SK-N-SH (cell line): ENCODE data around the gene COL26A1. TPM values are rescaled to one million over a fixed set of nuclear protein-coding genes. Genes with fewer than 3 reads are reported as not detected.

ENCODE experiments used
- CTCF ChIA-PET: fragments of 300-600, 350-600 bp; formaldehyde crosslinking; extraction: SDS; loops from one replicate; lab custom pipeline; 2021; lab: Yijun Ruan, JAX
- POLR2A ChIA-PET: fragments of 350-600 bp; sonication (Branson Sonifier 250); formaldehyde crosslinking; extraction: SDS; loops from one replicate; lab custom pipeline; 2020; ENCODE audit warnings: antibody characterized with exemption, inconsistent platforms; lab: Yijun Ruan, JAX
- DNase-seq: peaks from one replicate; pipeline ENCODE4 v3.0.0; 2012
- H2AFZ ChIP-seq: fragments of 200-600 bp; sonication (generic); 2 replicates; pipeline ENCODE4 v1.8.1; 2016; ENCODE audit warnings: antibody characterized with exemption, mild to moderate bottlenecking, low read depth
- H3F3A ChIP-seq: fragments of 200-600 bp; sonication (generic); replicated peaks from 2 replicates; pipeline ENCODE3; 2016; ENCODE audit warnings: antibody characterized with exemption, mild to moderate bottlenecking; ENCODE audit not compliant: insufficient read depth
- H3K27ac ChIP-seq, 2 experiments: fragments of 200-500 bp in 1 of 2; fragments of 200-600 bp in 1 of 2; sonication (Bioruptor generic) in 1 of 2; sonication (generic), shearing (Covaris generic) in 1 of 2; 2 replicates each; pipeline versions ENCODE4 v1.5.1 to v1.6.1; 2014 to 2016; ENCODE audit warnings: low read depth in 2 of 2, inconsistent platforms in 1 of 2, low read length in 1 of 2, mild to moderate bottlenecking in 1 of 2, mixed read lengths in 1 of 2
- H3K27me3 ChIP-seq: fragments of 200-600 bp; sonication (generic), shearing (Covaris generic); 2 replicates; pipeline ENCODE4 v1.6.1; 2016; ENCODE audit warnings: mixed run types; ENCODE audit not compliant: insufficient read depth
- H3K36me3 ChIP-seq, 2 experiments: fragments of 200-500 bp in 1 of 2; fragments of 200-600 bp in 1 of 2; sonication (Bioruptor generic) in 1 of 2; sonication (generic) in 1 of 2; replicated peaks in 1 of 2; 2 replicates each; pipeline versions ENCODE3 to v1.5.1; 2014 to 2016; ENCODE audit warnings: low read length in 1 of 2, mild to moderate bottlenecking in 1 of 2; ENCODE audit not compliant: insufficient read depth in 2 of 2, control insufficient read depth in 1 of 2
- H3K4me1 ChIP-seq, 2 experiments: fragments of 200-500 bp in 1 of 2; fragments of 200-600 bp in 1 of 2; sonication (Bioruptor generic) in 1 of 2; sonication (generic), shearing (Covaris generic) in 1 of 2; 2 replicates each; pipeline versions ENCODE4 v1.5.1 to v1.6.1; 2014 to 2016; ENCODE audit warnings: low read depth in 1 of 2, low read length in 1 of 2, mixed run types in 1 of 2; ENCODE audit not compliant: insufficient read depth in 2 of 2, control insufficient read depth in 1 of 2
- H3K4me2 ChIP-seq: fragments of 200-600 bp; sonication (generic), shearing (Covaris generic); 2 replicates; pipeline ENCODE4 v1.6.1; 2017; ENCODE audit warnings: mixed run types
- H3K4me3 ChIP-seq, 2 experiments: fragments of 200-500 bp in 1 of 2; fragments of 200-600 bp in 1 of 2; sonication (Bioruptor generic) in 1 of 2; sonication (generic), shearing (Covaris generic) in 1 of 2; 2 replicates each; pipeline versions ENCODE4 v1.5.1 to v1.8.1; 2014 to 2016; ENCODE audit warnings: low read depth in 2 of 2, inconsistent platforms in 1 of 2, low read length in 1 of 2, mild to moderate bottlenecking in 1 of 2, mixed read lengths in 1 of 2, moderate library complexity in 1 of 2
- H3K79me2 ChIP-seq: fragments of 200-600 bp; sonication (generic); 2 replicates; pipeline ENCODE4 v1.8.1; 2017; ENCODE audit warnings: mild to moderate bottlenecking; ENCODE audit not compliant: insufficient read depth
- H3K9ac ChIP-seq: fragments of 200-600 bp; sonication (generic); 2 replicates; pipeline ENCODE4 v1.6.1; 2017; ENCODE audit warnings: mixed run types
- H3K9me2 ChIP-seq: fragments of 200-600 bp; sonication (generic); 2 replicates; pipeline ENCODE4 v1.6.1; 2017; ENCODE audit warnings: mixed run types
- H3K9me3 ChIP-seq: fragments of 200-600 bp; sonication (generic); 2 replicates; pipeline ENCODE4 v1.6.1; 2017; ENCODE audit warnings: mixed run types, mild to moderate bottlenecking, moderate library complexity
- H4K20me1 ChIP-seq: fragments of 200-600 bp; sonication (generic); 2 replicates; pipeline ENCODE4 v1.6.1; 2017; ENCODE audit warnings: mild to moderate bottlenecking, mixed run types; ENCODE audit not compliant: insufficient read depth
- GABPA ChIP-seq: IDR thresholded peaks from 2 replicates; pipeline ENCODE4 v1.4.0; 2012; ENCODE audit warnings: low read depth, mild to moderate bottlenecking
- GATA2 ChIP-seq: sonication (generic); formaldehyde crosslinking; IDR thresholded peaks from 2 replicates; pipeline ENCODE4 v1.5.0; 2020; ENCODE audit warnings: mild to moderate bottlenecking, missing genetic modification reagents
- JUND ChIP-seq: IDR thresholded peaks from 2 replicates; pipeline ENCODE4 v1.4.0; 2012
- MEF2A ChIP-seq: IDR thresholded peaks from 2 replicates; pipeline ENCODE4 v1.4.0; 2012; ENCODE audit warnings: low read depth, borderline replicate concordance
- NFIC ChIP-seq: IDR thresholded peaks from 2 replicates; pipeline ENCODE4 v1.4.0; 2012; ENCODE audit warnings: borderline replicate concordance
- NRF1 ChIP-seq: IDR thresholded peaks from 2 replicates; pipeline ENCODE4 v1.6.1; 2012; ENCODE audit warnings: low read depth, mild to moderate bottlenecking, low read length
- POLR2AphosphoS5 ChIP-seq: IDR thresholded peaks from 2 replicates; pipeline ENCODE4 v1.6.1; 2012; ENCODE audit warnings: low read depth, low read length
- RAD21 ChIP-seq: IDR thresholded peaks from 2 replicates; pipeline ENCODE4 v1.6.1; 2012; ENCODE audit warnings: mild to moderate bottlenecking, low read length
- SIN3A ChIP-seq: IDR thresholded peaks from 2 replicates; pipeline ENCODE4 v1.6.1; 2012; ENCODE audit warnings: low read depth, mild to moderate bottlenecking, low read length, moderate library complexity, borderline replicate concordance
- SMC3 ChIP-seq: IDR thresholded peaks from 2 replicates; pipeline ENCODE4 v1.6.1; 2012; ENCODE audit warnings: low read depth, low read length, improper control_type of control experiment
- TEAD4 ChIP-seq: IDR thresholded peaks from 2 replicates; pipeline ENCODE4 v1.4.0; 2012; ENCODE audit warnings: mild to moderate bottlenecking, borderline replicate concordance; ENCODE audit not compliant: insufficient read depth
- YY1 ChIP-seq: IDR thresholded peaks from 2 replicates; pipeline ENCODE4 v1.4.0; 2012; ENCODE audit warnings: low read depth, mild to moderate bottlenecking
- WGBS: methylation state at CpG from one replicate; pipeline ENCODE4 v1.1.6; 2017; ENCODE audit warnings: low lambda C conversion rate; 5-methylcytosine and 5-hydroxymethylcytosine counted together
- polyA plus RNA-seq, 3 experiments: library from polyadenylated mRNA; depleted of rRNA; stranded (reverse); fragments of >200 nt; gene quantifications; 2 replicates each; pipeline ENCODE4 v1.2.3, GENCODE V29; 2012
- TF ChIP-seq, protein P1 (sequence below): IDR thresholded peaks from 2 replicates; pipeline ENCODE4 v1.4.0; 2012; ENCODE audit warnings: low read depth, borderline replicate concordance
- TF ChIP-seq, protein P2 (sequence below): IDR thresholded peaks from 2 replicates; pipeline ENCODE4 v1.4.0; 2012; ENCODE audit warnings: low read depth
- TF ChIP-seq, protein P3 (sequence below): IDR thresholded peaks from 2 replicates; pipeline ENCODE4 v1.4.0; 2012; ENCODE audit warnings: low read depth, borderline replicate concordance
- TF ChIP-seq, protein P4 (sequence below): IDR thresholded peaks from 2 replicates; pipeline ENCODE4; 2012
- TF ChIP-seq, protein P5 (sequence below): IDR thresholded peaks from 2 replicates; pipeline ENCODE4 v1.6.1; 2012; ENCODE audit warnings: mild to moderate bottlenecking, low read depth, low read length, moderate library complexity
- TF ChIP-seq, protein P6 (sequence below): fragments of 150-350 bp; IDR thresholded peaks from 2 replicates; pipeline ENCODE4 v1.6.1; 2017; ENCODE audit warnings: antibody characterized with exemption, low read length, low read depth, borderline replicate concordance
- TF ChIP-seq, protein P7 (sequence below): fragments of 200-600 bp; sonication (generic); IDR thresholded peaks from 2 replicates; pipeline ENCODE4 v1.6.1; 2017; ENCODE audit warnings: antibody characterized with exemption, mild to moderate bottlenecking, moderate library complexity

COL26A1 gene
- polyA plus RNA-seq, 1 of the 3 experiments (the other 2 are of a cell fraction): 0.05 TPM

DNA sequence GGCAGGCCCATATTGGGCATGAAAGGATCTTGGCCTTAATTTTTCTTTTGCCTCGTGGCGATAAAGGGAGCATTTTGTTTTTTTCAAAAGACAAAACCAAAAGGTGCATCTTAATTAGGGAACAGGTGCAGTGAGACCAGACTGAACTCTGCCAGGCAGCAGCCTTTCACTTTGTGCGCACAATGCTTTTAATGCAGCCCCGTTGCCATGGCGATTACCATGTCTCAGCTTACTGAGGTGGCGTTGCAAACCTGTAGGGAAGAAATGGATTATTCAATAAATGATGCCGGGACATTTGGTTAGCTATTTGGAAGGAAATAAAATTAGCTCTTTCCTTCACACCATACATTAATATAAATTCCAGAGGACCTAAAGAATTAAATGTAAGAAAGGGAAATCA lies 204.6 kb downstream of the COL26A1 start:
- H3F3A ChIP-seq: no peaks in the 10 kb centered on the region
- no peak for DNase-seq
- CTCF ChIA-PET: interaction anchor here (1.1 to 3.6 kb wide), 7 partner anchors 9 to 712 kb away, joined by 3 to 19 read pairs (median 4); no protein-coding TSS in a partner anchor

More for the DNA sequence above, 204.6 kb downstream of the COL26A1 start:
- TF ChIP-seq YY1: no peak
- TF ChIP-seq POLR2AphosphoS5: no peak
- TF ChIP-seq, protein P1, sequence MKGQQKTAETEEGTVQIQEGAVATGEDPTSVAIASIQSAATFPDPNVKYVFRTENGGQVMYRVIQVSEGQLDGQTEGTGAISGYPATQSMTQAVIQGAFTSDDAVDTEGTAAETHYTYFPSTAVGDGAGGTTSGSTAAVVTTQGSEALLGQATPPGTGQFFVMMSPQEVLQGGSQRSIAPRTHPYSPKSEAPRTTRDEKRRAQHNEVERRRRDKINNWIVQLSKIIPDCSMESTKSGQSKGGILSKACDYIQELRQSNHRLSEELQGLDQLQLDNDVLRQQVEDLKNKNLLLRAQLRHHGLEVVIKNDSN: no peak
- TF ChIP-seq, protein P2, sequence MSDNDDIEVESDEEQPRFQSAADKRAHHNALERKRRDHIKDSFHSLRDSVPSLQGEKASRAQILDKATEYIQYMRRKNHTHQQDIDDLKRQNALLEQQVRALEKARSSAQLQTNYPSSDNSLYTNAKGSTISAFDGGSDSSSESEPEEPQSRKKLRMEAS: no peak
- TF ChIP-seq, protein P3, sequence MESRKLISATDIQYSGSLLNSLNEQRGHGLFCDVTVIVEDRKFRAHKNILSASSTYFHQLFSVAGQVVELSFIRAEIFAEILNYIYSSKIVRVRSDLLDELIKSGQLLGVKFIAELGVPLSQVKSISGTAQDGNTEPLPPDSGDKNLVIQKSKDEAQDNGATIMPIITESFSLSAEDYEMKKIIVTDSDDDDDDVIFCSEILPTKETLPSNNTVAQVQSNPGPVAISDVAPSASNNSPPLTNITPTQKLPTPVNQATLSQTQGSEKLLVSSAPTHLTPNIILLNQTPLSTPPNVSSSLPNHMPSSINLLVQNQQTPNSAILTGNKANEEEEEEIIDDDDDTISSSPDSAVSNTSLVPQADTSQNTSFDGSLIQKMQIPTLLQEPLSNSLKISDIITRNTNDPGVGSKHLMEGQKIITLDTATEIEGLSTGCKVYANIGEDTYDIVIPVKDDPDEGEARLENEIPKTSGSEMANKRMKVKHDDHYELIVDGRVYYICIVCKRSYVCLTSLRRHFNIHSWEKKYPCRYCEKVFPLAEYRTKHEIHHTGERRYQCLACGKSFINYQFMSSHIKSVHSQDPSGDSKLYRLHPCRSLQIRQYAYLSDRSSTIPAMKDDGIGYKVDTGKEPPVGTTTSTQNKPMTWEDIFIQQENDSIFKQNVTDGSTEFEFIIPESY: no peak
- TF ChIP-seq TEAD4: no peak
- no peak for TF ChIP-seq NRF1
- no peak for TF ChIP-seq SMC3
- TF ChIP-seq RAD21: no peak
- no peak for TF ChIP-seq GABPA
- no peak for TF ChIP-seq MEF2A
- TF ChIP-seq, protein P4, sequence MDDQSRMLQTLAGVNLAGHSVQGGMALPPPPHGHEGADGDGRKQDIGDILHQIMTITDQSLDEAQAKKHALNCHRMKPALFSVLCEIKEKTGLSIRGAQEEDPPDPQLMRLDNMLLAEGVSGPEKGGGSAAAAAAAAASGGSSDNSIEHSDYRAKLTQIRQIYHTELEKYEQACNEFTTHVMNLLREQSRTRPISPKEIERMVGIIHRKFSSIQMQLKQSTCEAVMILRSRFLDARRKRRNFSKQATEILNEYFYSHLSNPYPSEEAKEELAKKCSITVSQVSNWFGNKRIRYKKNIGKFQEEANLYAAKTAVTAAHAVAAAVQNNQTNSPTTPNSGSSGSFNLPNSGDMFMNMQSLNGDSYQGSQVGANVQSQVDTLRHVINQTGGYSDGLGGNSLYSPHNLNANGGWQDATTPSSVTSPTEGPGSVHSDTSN: no peak
- no peak for TF ChIP-seq NFIC
- no peak for TF ChIP-seq JUND
- TF ChIP-seq, protein P5, sequence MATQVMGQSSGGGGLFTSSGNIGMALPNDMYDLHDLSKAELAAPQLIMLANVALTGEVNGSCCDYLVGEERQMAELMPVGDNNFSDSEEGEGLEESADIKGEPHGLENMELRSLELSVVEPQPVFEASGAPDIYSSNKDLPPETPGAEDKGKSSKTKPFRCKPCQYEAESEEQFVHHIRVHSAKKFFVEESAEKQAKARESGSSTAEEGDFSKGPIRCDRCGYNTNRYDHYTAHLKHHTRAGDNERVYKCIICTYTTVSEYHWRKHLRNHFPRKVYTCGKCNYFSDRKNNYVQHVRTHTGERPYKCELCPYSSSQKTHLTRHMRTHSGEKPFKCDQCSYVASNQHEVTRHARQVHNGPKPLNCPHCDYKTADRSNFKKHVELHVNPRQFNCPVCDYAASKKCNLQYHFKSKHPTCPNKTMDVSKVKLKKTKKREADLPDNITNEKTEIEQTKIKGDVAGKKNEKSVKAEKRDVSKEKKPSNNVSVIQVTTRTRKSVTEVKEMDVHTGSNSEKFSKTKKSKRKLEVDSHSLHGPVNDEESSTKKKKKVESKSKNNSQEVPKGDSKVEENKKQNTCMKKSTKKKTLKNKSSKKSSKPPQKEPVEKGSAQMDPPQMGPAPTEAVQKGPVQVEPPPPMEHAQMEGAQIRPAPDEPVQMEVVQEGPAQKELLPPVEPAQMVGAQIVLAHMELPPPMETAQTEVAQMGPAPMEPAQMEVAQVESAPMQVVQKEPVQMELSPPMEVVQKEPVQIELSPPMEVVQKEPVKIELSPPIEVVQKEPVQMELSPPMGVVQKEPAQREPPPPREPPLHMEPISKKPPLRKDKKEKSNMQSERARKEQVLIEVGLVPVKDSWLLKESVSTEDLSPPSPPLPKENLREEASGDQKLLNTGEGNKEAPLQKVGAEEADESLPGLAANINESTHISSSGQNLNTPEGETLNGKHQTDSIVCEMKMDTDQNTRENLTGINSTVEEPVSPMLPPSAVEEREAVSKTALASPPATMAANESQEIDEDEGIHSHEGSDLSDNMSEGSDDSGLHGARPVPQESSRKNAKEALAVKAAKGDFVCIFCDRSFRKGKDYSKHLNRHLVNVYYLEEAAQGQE: no peak
- TF ChIP-seq GATA2: no peak
- no peak for TF ChIP-seq SIN3A
- TF ChIP-seq, protein P6, sequence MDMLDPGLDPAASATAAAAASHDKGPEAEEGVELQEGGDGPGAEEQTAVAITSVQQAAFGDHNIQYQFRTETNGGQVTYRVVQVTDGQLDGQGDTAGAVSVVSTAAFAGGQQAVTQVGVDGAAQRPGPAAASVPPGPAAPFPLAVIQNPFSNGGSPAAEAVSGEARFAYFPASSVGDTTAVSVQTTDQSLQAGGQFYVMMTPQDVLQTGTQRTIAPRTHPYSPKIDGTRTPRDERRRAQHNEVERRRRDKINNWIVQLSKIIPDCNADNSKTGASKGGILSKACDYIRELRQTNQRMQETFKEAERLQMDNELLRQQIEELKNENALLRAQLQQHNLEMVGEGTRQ: no peak
- TF ChIP-seq, protein P7, sequence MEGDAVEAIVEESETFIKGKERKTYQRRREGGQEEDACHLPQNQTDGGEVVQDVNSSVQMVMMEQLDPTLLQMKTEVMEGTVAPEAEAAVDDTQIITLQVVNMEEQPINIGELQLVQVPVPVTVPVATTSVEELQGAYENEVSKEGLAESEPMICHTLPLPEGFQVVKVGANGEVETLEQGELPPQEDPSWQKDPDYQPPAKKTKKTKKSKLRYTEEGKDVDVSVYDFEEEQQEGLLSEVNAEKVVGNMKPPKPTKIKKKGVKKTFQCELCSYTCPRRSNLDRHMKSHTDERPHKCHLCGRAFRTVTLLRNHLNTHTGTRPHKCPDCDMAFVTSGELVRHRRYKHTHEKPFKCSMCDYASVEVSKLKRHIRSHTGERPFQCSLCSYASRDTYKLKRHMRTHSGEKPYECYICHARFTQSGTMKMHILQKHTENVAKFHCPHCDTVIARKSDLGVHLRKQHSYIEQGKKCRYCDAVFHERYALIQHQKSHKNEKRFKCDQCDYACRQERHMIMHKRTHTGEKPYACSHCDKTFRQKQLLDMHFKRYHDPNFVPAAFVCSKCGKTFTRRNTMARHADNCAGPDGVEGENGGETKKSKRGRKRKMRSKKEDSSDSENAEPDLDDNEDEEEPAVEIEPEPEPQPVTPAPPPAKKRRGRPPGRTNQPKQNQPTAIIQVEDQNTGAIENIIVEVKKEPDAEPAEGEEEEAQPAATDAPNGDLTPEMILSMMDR: no peak
- TF ChIP-seq, all 33 proteins: peak for 0
- Histone ChIP-seq H3K36me3 (no peaks in the 10 kb centered on the region), H3K27me3 (no peaks in the 10 kb centered on the region), H3K27ac (no peak overlapping the region), H3K9me2 (no peaks in the 10 kb centered on the region), H2AFZ (no peak overlapping the region), H3K9me3 (no peaks in the 10 kb centered on the region; the same call in 1 of the 2 replicates), H3K4me2 (no peak overlapping the region), H3K4me3 (no peak overlapping the region), H3K79me2 (no peaks in the 10 kb centered on the region), H3K4me1 (no peaks in the 10 kb centered on the region; a peak in 1 of 4 replicates), H3K9ac (no peak overlapping the region), H4K20me1 (no peaks in the 10 kb centered on the region)
- 74% methylated on average over 7 of the region's 7 CpGs for WGBS
- POLR2A ChIA-PET: no interaction called here
